ENCODE measurements around the gene C1orf115.

DNA sequence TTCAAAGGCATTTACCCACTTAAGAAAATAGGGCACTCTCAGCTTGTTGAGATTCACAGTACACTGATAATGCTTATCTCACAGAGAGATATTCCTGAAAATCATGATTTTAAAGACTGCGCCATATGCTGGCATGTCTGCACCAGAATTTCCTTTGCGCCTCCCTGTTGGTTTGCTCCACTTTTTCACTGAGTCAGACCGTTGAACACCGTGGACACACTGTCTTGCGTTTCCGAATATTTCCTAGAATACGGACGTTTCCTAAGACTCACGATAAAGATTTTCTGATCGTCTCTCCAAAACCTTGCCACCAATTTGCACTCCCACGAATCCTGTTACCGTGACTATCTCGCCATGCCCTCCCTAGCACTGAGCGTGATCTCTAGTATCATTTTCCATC lies 497 bp upstream of the C1orf115 start:
- TF ChIP-seq, protein P1, sequence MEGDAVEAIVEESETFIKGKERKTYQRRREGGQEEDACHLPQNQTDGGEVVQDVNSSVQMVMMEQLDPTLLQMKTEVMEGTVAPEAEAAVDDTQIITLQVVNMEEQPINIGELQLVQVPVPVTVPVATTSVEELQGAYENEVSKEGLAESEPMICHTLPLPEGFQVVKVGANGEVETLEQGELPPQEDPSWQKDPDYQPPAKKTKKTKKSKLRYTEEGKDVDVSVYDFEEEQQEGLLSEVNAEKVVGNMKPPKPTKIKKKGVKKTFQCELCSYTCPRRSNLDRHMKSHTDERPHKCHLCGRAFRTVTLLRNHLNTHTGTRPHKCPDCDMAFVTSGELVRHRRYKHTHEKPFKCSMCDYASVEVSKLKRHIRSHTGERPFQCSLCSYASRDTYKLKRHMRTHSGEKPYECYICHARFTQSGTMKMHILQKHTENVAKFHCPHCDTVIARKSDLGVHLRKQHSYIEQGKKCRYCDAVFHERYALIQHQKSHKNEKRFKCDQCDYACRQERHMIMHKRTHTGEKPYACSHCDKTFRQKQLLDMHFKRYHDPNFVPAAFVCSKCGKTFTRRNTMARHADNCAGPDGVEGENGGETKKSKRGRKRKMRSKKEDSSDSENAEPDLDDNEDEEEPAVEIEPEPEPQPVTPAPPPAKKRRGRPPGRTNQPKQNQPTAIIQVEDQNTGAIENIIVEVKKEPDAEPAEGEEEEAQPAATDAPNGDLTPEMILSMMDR (IDR thresholded peaks at IDR 0.05; ENCODE audit: low read depth, low read length), result no peak
- no peak for TF ChIP-seq POLR2A (IDR thresholded peaks at IDR 0.05; ENCODE audit: extremely low read depth, insufficient read length)
- TF ChIP-seq, protein P2, sequence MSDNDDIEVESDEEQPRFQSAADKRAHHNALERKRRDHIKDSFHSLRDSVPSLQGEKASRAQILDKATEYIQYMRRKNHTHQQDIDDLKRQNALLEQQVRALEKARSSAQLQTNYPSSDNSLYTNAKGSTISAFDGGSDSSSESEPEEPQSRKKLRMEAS (IDR thresholded peaks at IDR 0.05; ENCODE audit: low read depth, low read length), result no peak
- no peak for TF ChIP-seq MYC (IDR thresholded peaks at IDR 0.05; ENCODE audit: low read depth, low read length)

All from NB4 (cell line).